GM23338 (cell line): ENCODE results near the gene ANP32A.

Experiments
- CREB1 ChIP-seq: fragments of 250-450 bp; sonication (Bioruptor Pico); IDR thresholded peaks from 2 replicates; pipeline ENCODE4 v1.5.0; 2020; ENCODE audit warnings: low read depth, mild to moderate bottlenecking, moderate library complexity
- CTCF ChIP-seq, 2 experiments: fragments of 200-600 bp in 1 of 2; sonication (generic) in 1 of 2; conservative IDR thresholded peaks; 2 replicates each; pipeline versions ENCODE4 v1.5.1 to v1.6.1; 2016 to 2017; ENCODE audit warnings: antibody characterized with exemption in 2 of 2, low read depth in 2 of 2, mild to moderate bottlenecking in 2 of 2, moderate library complexity in 1 of 2
- EZH2 ChIP-seq: fragments of 200-600 bp; sonication (generic); IDR thresholded peaks from one replicate; pipeline ENCODE4 v1.8.0; 2017; ENCODE audit warnings: antibody characterized with exemption, mild to moderate bottlenecking, low read depth; ENCODE audit not compliant: unreplicated experiment
- EZH2phosphoT487 ChIP-seq: fragments of 200-600 bp; sonication (generic); IDR thresholded peaks from one replicate; pipeline ENCODE4 v1.8.1; 2018; ENCODE audit warnings: antibody characterized with exemption; ENCODE audit not compliant: unreplicated experiment
- JUNB ChIP-seq: IDR thresholded peaks from one replicate; pipeline ENCODE4 v1.6.1; 2016; ENCODE audit warnings: antibody characterized with exemption; ENCODE audit not compliant: unreplicated experiment
- NANOG ChIP-seq: IDR thresholded peaks from 2 replicates; pipeline ENCODE4 v1.6.1; 2016; ENCODE audit warnings: antibody characterized with exemption, borderline replicate concordance
- POLR2AphosphoS5 ChIP-seq: IDR thresholded peaks from 2 replicates; pipeline ENCODE4 v1.6.1; 2016; ENCODE audit warnings: antibody characterized with exemption, low read depth
- REST ChIP-seq: IDR thresholded peaks from one replicate; pipeline ENCODE4 v1.6.1; 2018; ENCODE audit warnings: antibody characterized with exemption; ENCODE audit not compliant: unreplicated experiment
- STAT1 ChIP-seq: IDR thresholded peaks from one replicate; pipeline ENCODE4 v1.6.1; 2016; ENCODE audit warnings: antibody characterized with exemption; ENCODE audit not compliant: unreplicated experiment
- ZNF462 ChIP-seq: fragments of 250-450 bp; sonication (Bioruptor Pico); IDR thresholded peaks from 2 replicates; pipeline ENCODE4 v1.5.0; 2020; ENCODE audit warnings: mild to moderate bottlenecking, moderate library complexity

GRCh38 chr15:68775236-68775577, 45.5 kb downstream of the ANP32A start:
- TF ChIP-seq CTCF (conservative IDR thresholded peaks at IDR 0.05; ENCODE audit: low read depth in 2 of 2) (no peak), POLR2AphosphoS5 (no peak), REST (no peak), EZH2 (no peak), EZH2phosphoT487 (no peak), CREB1 (CRISPR knock-in tag) (no peak), STAT1 (no peak), JUNB (no peak), ZNF462 (no peak), NANOG (no peak)
